Stimulated activated CD4-positive, alpha-beta T cell treated with anti-CD3 and anti-CD28 coated beads, TNF-alpha, amount 100 ng/mL, for 48 hours (primary cell): Measurements from ENCODE around the gene CNOT1.

Source experiments
- DNase-seq, 3 donors: peaks; one replicate each; pipeline ENCODE4 v3.0.0-alpha.2; 2020; ENCODE audit warnings: low read depth in 3 of 3

CNOT1 gene

DNA sequence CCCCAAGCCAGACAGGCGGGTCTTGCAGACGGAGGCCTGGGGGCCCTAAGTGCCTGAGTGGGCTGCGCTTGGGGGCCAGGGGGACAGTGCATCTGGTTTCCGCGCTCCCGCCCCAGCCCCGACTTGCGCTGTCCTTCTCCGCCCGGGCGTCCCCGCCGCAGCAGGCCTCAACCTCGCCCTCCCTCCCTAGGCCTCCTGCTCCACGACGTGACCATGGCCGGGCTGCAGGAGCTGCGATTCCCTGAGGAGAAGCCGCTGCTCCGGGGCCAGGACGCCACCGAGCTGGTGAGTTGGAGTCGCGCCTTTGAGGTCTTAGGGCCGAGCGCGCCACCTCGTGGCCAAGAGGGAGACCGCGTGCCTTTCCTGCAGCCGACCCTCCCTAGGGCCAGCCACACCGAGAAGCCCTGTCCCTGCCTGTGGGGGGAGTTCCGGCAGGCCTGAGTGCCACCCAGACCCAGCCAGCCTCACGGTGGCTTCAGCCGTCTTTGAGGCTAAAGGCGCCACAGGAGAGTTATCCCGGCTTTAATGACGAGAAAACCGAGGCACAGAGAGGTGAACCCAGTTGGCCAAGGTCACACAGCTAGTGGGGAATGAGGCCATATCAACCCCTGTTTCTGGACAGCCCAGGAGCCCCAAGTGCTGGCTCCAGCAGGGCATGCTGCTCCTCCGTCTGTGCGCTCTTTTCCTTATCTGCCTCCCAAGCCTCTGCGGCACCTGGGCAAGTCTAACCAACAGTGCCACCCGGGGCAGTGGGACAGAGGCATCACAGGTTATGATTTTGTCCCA lies 141.9 kb downstream of the CNOT1 start:
- peak; percentile 46 to 62 (median 58) for DNase-seq

GRCh38 chr16:58485184-58485887 lies 144.3 kb downstream of the CNOT1 start:
- DNase-seq = no peak

DNA sequence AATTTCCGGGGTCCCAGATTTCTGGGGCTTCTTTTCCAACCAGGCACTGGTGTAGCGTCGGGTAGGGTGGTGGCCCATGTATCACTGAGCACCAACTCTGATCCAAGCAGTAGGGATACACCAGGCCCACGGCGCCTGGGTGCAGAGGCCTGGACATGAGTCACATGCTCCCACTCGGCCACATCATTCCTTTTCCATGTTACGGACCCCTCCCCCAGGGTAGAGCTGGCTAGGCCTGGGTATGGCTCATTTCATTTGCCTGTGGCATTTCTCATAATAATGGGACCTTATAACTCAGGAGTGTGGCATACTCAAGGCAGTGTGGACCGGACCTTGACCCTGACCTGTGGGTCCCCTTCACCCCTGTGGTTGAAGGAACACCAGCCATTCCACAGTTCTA lies 147.7 kb downstream of the CNOT1 start:
- no peak for DNase-seq

DNA sequence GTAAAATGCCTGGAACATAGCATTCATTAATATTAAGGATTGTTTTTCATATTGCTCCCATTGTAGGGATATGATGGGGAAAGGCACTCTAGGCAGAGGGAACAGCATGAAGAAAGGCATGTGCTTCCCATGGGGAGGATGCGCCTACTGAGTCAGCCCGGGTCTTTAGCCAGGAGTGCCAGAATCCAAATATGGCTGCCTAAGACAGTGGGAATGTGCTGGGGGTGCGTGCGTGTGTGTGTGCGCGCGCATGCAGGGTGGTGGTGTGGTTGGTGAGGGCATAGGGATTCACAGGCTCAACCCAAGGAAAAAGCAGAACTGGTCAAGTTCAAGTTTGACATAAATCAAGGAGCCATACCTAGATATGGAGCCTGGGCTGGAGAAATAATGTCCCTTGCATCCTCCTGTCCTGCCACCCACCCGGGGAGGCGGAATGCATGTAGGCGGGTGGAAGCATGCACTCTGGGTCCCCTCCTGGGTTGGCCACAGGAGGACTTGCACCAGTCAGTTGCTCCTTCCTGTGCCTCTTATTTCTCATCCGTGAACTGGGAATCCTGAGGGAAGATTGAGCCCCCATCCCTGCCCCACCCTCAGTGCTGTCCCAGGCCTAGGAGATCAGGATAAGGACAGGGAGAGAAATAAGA lies 148.3 kb downstream of the CNOT1 start:
- DNase-seq = no peak

DNA sequence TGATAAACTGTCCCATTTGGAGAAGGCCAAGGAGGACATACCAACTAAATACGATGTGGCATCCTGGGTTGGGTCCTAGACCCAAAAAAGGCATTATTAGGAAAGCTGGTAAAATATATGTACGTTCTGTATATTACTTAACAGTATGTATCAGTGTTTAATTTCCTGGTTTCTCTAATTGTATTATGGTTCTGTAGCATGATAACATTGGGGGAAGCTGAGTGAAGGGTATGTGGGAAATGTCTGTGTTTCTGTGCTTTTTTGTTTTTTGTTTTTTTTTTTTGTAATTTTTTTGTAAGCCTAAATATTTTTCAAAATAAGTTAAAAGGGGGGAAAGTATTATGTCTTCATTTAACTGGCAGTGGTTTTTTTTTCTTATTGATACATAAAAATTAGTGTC lies 151.2 kb downstream of the CNOT1 start:
- DNase-seq = no peak

DNA sequence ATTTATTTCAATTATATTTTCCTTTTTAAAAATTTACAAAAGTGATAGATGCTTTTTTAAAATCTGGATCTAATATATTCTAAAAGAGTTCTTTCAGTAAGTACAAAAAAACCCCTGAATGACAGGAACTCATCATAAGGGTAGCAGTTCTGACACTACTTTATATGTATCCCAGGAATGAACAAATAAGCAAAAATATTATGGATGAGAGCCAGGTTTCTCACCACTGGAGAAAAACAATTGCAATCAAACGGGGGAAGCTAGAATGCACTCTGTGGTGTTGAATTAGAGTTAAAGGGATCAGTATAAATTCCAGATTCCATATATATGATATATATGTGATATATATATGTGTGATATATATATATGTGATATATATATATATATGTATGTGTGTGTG lies 152.8 kb downstream of the CNOT1 start:
- no peak for DNase-seq

DNA sequence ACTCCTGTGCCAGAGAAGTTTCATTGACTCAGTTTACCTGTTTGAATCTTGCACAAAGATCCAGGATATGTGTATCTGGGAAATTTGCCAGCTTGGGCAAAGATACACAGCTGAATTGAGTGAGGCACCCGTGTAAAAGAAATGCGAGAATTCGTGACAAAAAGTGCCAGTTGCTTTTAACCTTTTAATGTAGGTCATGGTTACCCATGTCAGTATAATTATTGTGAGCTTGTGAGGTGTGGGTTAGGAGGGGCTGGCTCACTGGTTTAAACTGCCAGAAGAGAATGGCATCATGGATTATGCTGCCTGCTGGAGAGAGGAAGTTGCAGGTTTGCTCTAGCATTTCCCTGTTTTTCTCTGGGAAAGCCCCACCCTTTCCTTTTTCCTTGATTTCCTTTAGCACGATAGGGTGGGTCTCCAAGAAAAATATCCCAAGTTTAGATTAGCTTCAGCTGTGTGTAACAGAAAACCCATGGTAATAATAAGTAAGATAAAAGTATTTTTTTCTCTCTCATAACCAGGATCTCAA lies 154.5 kb downstream of the CNOT1 start:
- no peak for DNase-seq

- no peak for DNase-seq
These were observed 155.3 kb downstream of the CNOT1 start for GRCh38 chr16:58474296-58474695.

GRCh38 chr16:58472827-58473226 lies 156.8 kb downstream of the CNOT1 start:
- no peak for DNase-seq

GRCh38 chr16:58472266-58472665 lies 157.4 kb downstream of the CNOT1 start:
- no peak for DNase-seq

- no peak for DNase-seq
These were observed 158.2 kb downstream of the CNOT1 start for GRCh38 chr16:58471209-58471975.
